Coronary artery (tissue), 2 donors: Measurements from ENCODE around the gene SRCIN1.
"Not testable (repeated sequence)": the region's sequence is repeated elsewhere in the genome, so short reads cannot be mapped to it uniquely, and the experiment has no call there.

Source experiments
- DNase-seq: peaks from one replicate; pipeline ENCODE4 v3.0.0-alpha.2; 2017; ENCODE audit warnings: low spot score
- H3K27ac ChIP-seq, 2 donors: fragments of 200-600 bp; sonication (generic); one replicate each; pipeline ENCODE4 v1.5.1; 2016 to 2019
- H3K4me3 ChIP-seq: fragments of 200-600 bp; sonication (generic); 2 replicates; pipeline ENCODE4 v1.5.1; 2016; ENCODE audit warnings: mild to moderate bottlenecking, moderate library complexity
- TF ChIP-seq, protein P1 (sequence below): fragments of 200-600 bp; sonication (generic); IDR thresholded peaks from one replicate; pipeline ENCODE4 v1.5.1; 2019; ENCODE audit warnings: antibody characterized with exemption

The SRCIN1 gene

DNA sequence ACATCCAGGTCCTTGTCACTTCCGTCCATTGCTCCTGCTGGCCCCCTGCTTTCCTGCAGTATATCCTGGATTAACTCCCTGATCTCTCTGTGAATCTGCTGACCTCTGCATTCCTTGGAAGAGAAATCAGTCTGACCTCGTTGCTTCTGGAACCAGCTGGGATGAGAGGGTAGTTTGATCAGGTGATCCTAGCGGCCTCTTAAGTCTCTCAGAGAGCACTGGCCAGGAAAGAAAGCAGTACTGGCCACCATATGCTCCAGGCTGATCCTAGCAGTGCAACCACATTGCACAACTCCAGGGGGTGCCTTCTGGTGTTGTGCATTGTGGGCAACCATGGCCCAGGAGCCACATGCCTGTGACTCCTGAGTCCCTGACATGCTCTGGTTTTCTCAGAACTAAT, 98.3 kb downstream of the SRCIN1 start:
- no peak overlapping the region for H3K4me3 ChIP-seq
- H3K27ac ChIP-seq: no peak overlapping the region
- no peak for DNase-seq
- TF ChIP-seq, protein P1, sequence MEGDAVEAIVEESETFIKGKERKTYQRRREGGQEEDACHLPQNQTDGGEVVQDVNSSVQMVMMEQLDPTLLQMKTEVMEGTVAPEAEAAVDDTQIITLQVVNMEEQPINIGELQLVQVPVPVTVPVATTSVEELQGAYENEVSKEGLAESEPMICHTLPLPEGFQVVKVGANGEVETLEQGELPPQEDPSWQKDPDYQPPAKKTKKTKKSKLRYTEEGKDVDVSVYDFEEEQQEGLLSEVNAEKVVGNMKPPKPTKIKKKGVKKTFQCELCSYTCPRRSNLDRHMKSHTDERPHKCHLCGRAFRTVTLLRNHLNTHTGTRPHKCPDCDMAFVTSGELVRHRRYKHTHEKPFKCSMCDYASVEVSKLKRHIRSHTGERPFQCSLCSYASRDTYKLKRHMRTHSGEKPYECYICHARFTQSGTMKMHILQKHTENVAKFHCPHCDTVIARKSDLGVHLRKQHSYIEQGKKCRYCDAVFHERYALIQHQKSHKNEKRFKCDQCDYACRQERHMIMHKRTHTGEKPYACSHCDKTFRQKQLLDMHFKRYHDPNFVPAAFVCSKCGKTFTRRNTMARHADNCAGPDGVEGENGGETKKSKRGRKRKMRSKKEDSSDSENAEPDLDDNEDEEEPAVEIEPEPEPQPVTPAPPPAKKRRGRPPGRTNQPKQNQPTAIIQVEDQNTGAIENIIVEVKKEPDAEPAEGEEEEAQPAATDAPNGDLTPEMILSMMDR: no peak

GRCh38 chr17:38504216-38504615, 101.5 kb downstream of the SRCIN1 start:
- TF ChIP-seq, protein P1: no peak
- Histone ChIP-seq H3K4me3 (no peak overlapping the region), H3K27ac (no peak overlapping the region)
- DNase-seq: no peak

DNA sequence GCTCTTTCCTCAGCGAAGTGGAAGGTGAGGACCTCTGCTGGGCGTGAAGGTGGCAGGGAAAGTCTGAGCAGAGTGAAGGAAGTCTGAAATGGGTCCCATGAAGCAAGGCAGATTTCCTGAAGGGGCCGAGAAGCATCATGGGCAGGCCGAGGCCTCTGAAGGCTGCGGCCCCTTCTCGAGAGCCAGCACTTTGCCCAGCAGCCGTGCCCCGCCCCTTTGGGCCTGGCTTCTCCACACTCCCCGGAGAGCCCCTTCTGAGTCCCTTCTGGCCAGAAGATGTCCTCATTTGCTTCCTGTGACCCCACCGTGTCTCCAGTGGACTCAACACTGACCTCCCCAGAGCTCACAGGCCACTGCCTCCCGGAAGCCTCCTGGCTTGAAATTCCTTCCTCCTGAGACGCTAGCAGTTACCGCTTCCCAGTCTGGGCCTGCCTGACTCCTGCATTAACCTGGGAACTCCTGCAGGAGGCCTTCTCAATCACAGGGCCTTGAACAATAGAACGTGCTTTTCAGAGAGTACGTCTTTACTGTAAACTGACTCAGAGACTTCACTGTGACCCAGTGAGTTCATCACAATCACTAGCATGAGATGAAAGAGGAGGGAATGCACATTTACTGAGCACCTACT, 102.4 kb downstream of the SRCIN1 start:
- not testable (repeated sequence) for DNase-seq, H3K27ac ChIP-seq, H3K4me3 ChIP-seq

DNA sequence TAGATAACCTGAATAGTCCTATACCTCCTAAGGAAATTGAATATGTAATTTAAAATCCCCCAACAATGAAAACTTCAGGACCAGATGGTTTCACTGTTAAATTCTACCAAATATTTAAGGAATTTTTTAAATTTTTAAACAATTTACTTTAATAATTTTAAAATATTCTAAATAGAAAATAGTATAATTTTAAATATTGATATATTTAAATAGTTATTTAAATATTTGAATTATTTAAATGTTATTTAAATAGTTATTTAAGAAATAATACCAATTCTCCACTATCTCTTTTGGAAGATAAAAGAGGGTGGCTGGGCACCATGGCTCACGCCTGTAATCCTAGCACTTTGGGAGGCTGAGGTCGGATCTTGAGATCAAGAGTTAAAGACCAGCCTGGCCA, 104.0 kb downstream of the SRCIN1 start:
- not testable (repeated sequence) for DNase-seq, H3K4me3 ChIP-seq, H3K27ac ChIP-seq

- H3K27ac ChIP-seq, DNase-seq: not testable (repeated sequence)
Observed at GRCh38 chr17:38499230-38499629, 106.5 kb downstream of the SRCIN1 start.

GRCh38 chr17:38498353-38498752, 107.4 kb downstream of the SRCIN1 start:
- Histone ChIP-seq H3K27ac (no peak overlapping the region), H3K4me3 (no peak overlapping the region)
- no peak for DNase-seq
- TF ChIP-seq, protein P1: no peak

More at GRCh38 chr17:38499230-38499629, 106.5 kb downstream of the SRCIN1 start:
- not testable (repeated sequence) for H3K4me3 ChIP-seq

- not testable (repeated sequence) for H3K27ac ChIP-seq, DNase-seq, H3K4me3 ChIP-seq
Observed at GRCh38 chr17:38497656-38498055, 108.1 kb downstream of the SRCIN1 start.

DNA sequence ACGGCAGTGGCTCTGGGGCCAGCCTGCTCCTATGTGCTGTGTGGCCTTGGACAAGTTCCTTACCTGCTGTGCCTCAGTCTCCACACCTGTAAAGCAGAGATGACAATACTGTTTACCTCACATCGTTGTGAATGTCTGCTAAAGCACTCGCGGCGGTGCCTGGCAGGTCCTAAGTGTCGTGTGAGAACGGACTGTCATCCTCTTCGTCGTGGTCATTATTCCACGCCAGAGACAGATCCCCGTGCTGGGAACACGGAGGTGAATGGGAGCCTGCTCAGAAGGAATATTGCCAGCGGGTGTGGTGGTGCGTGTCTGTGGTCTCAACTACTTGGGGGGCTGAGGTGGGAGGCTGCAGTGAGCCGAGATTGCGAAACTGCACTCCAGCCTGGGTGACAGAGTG, 111.6 kb downstream of the SRCIN1 start:
- not testable (repeated sequence) for H3K27ac ChIP-seq, H3K4me3 ChIP-seq, DNase-seq

- H3K27ac ChIP-seq: peak overlapping the region in 1 of 2 donors; percentile 28
- TF ChIP-seq, protein P1: peak; percentile 46
Observed at GRCh38 chr17:38492067-38493040, 113.4 kb downstream of the SRCIN1 start.

DNA sequence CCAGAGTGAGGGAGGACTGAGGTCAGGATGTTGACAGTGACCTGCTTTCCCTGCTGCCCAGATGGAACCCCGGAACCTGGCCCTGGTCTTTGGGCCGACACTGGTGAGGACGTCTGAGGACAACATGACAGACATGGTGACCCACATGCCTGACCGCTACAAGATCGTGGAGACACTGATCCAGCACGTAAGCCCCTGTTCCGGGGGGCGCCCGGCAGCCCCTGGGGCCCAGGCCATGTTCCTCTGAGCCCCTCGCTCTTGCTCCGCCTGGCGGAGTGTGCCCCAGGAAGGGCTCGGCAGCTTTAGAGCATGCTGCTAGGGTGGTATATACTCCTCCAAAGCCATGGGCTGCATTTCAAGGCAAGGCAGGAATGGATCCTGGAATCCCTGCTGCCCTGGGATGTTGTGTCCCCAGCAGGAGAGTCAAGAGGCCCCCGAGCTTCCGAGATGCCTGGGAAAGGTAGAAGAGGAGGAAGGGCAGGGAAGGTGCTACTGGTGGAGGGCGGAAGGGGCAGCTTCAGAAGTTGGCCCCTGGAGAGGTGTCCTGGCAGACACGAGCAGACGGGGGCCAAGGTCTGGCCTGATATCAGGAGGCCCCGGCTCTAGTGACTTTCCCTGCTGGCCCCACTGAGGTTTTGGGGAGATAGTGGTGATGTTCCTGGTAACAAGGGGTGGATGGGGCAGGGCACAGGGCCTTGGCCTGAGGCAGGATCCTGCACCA, 114.2 kb downstream of the SRCIN1 start:
- not testable (repeated sequence) for H3K4me3 ChIP-seq, DNase-seq
- H3K27ac ChIP-seq: peak overlapping the region in 1 of 2 donors; percentile 57

More at GRCh38 chr17:38492067-38493040, 113.4 kb downstream of the SRCIN1 start:
- not testable (repeated sequence) for H3K4me3 ChIP-seq
- peak; percentile 85 for DNase-seq

DNA sequence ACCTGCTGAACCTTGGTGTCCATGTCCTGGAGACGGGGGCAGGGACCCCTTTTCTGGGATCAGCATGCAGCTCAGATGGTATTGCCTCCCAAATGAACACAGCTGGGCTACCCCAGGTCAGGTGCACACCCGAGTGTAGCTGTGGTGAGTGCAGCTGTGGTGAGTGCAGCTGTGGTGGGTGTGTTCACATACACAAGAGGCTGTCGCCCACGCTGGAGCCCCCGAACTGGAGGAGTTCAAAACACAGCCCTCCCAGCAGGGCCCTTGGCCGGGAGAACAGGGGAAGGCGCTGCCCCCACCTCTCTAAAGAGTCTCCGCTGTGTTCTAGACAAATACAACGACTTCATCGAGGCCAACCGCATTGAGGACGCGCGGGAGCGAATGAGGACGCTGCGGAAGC, 116.0 kb downstream of the SRCIN1 start:
- not testable (repeated sequence) for DNase-seq, H3K27ac ChIP-seq

GRCh38 chr17:38485681-38486298, 120.0 kb downstream of the SRCIN1 start:
- peak overlapping the region; percentile 38 to 91 for H3K27ac ChIP-seq
- not testable (repeated sequence) for DNase-seq

More for the DNA sequence above, 116.0 kb downstream of the SRCIN1 start:
- not testable (repeated sequence) for H3K4me3 ChIP-seq

More at GRCh38 chr17:38485681-38486298, 120.0 kb downstream of the SRCIN1 start:
- not testable (repeated sequence) for H3K4me3 ChIP-seq
